Measurements from ENCODE around the gene HIF1AN.
"Not testable (repeated sequence)": the region's sequence is repeated elsewhere in the genome, so short reads cannot be mapped to it uniquely, and the experiment has no call there.

Gene HIF1AN

DNA sequence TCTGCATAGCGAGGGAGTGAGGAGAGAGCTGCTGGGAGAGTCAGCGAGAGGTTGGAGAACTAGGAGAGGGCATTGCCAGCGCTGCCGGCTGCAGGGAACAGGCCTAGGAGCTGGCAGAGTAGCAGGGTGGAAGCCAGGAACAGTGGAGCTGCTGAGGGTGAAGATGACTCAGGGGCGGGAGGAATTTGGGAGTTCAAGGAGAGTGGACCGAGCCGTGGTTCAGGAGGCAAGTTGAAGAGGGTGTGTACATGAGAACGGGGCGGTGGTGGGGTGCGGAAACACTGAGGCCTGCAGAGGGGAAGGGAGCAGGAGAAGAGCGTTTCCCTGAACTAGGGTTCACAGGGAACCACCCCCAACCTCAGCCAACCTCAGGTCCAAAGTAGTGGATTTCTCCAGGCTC, 31.5 kb downstream of the HIF1AN start:
- DNase-seq (ENCODE audit: low read depth) = no peak

- no peak for DNase-seq (ENCODE audit: low read depth)
Observed at GRCh38 chr10:100567826-100568225, 32.1 kb downstream of the HIF1AN start.

DNA sequence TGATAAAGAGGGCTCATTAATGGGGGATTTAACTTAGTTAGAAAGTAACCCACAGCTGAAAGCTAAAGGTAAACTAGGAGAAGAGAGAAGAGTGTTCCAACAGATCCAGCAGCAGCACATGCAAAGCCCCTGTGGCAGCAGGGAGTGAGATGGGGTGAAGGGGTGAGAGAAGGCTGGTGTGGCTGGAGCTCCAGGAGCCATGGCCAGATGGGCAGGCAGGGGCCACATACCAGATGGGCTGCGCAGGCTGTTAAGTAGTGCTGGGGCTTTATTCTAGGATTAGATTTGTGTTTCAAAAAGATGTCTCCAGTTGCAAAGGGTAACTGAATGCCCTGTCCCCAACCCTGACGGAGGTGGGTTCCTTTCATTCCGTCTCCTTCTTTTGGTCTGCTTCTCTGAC, 33.2 kb downstream of the HIF1AN start:
- no peak for DNase-seq (ENCODE audit: low read depth)

DNA sequence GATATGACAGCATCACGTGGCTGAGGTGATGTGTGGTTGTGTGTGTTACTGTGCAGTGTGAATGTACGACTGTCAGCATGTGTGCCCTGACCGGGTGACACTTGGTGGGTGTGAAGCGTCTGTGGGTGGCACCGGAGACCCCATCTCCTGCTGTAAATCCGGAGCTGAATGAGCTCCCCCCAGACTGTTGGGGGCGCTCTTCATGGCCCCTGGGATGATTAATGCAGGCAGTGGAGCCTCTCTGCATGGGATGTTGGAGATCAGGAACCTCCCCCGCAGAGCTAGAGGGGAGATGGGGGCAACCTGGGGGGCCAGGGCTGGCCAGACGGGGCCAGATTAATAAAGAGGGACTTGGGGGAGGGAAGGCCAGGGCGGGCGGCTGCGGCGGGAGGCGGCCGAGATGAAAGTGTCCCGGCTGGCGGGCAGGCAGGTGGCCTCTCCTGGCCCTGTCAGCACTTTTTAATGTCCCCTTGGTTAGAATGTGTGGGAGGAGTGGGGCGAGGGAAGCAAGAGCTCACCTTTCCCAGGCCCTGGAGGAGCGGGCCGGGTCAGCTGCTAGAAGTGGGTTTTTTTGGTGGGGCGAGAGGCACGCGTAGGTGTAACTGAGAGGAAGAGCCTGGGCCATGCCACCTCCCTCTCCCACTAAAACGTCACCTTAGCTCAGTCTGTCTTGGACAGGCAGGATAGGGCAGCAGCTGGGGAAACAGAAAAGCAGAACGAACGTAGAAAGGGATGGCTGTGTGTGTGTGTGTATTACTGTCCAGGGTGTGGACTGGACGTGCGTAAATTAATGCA, 34.1 kb downstream of the HIF1AN start:
- DNase-seq (ENCODE audit: low read depth) = no peak

DNA sequence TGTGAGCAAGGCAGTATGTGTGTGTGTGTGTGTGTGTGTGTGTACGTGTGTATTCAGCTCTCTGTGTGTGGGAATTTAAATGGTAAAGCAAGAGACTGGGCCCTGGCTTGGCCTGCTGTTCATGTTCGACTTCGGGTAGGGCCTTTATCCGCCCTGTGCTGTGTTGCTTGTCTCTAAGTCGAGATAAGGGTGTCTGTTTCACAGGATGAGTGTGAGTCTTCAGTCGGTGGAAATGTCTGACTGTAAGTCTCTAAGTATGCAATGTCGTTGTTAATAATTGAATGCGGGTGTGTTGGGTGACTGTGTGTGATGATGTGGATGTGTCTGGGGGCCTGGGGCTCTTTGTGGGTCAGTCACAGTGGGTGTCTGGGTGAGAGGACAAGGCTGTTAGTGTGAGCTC, 34.8 kb downstream of the HIF1AN start:
- DNase-seq (ENCODE audit: low read depth) = no peak

- DNase-seq (ENCODE audit: low read depth) = no peak
Observed at GRCh38 chr10:100571084-100571856, 35.5 kb downstream of the HIF1AN start.

DNA sequence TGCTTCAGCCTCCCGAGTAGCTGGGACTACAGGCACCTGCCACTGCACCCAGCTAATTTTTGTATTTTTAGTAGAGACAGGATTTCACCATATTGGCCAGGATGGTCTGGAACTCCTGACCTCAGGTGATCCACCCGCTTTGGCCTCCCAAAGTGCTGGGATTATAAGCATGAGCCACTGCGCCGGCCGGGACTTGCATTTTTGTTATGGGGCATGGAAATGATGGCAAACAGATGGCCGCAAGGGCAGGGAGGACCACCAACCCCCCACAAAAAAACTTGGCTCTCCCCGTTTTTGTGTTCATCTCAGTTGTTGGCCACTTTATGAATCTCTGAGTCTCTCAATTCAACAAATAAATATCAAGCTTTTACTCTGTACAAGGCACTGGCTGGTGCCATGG, 39.4 kb downstream of the HIF1AN start:
- DNase-seq (ENCODE audit: low read depth) = not testable (repeated sequence)

- DNase-seq (ENCODE audit: low read depth) = no peak
Observed at GRCh38 chr10:100575585-100576281, 40.0 kb downstream of the HIF1AN start.

DNA sequence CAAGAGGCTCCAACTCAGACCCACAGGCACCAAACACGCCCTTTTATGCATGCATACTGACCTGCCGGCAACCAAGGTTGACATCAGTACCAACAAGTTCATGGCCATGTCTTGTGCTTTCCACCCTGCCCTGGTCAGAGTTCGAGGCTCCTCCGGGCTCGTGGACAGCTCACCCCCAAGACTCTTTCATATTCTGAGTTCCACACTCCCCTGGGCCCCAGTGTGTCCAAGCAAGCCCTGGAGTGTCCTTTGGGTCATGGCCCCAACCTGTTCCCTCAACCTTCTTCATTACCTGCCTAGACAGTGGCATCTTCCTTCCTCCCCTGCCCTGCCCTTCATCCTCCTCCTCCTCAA, 40.5 kb downstream of the HIF1AN start:
- DNase-seq (ENCODE audit: low read depth) = no peak

- no peak for DNase-seq (ENCODE audit: low read depth)
Observed at GRCh38 chr10:100579261-100580090, 43.7 kb downstream of the HIF1AN start.

GRCh38 chr10:100586959-100587358, 51.2 kb downstream of the HIF1AN start:
- no peak for DNase-seq (ENCODE audit: low read depth)

DNA sequence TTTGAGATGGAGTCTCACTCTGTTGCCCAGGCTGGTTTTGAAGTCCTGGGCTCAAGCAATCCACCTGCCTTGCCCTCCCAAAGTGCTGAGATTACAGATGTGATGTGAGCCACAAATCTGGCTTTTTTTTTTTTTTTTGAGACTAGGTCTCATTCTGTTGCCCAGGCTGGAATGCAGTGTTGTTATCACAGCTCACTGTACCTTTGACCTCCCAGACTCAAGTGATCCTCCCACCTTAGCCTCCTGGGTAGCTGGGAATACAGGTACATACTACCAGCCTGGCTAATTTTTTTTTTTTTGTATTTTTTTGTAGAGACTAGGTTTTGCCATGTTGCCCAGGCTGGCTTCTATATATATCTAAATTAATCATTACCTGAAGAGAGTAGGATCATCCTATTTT, 62.4 kb downstream of the HIF1AN start:
- DNase-seq (ENCODE audit: low read depth) = no peak

- DNase-seq (ENCODE audit: low read depth) = no peak
Observed at GRCh38 chr10:100600218-100600617, 64.5 kb downstream of the HIF1AN start.

DNA sequence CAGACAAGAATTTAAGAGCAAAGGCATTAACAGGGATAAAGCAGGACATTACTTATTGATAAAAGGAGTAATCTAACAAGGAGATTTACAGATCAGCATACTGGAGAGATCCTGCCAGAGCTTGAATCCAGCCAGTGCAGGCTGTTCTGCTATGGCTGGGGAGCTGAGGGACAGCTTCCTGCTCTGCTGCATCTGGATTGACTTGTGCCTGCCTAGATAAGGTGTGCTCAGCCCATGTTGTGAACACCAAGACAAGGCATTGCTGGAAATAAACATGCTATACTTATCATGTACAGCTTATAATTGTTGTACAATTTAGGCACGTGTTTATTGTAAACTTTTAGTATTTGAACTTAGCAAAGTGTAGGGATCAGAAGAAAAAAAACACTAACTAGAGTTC, 71.7 kb downstream of the HIF1AN start:
- DNase-seq (ENCODE audit: low read depth) = no peak

Measured in HS-5 (cell line).